Measurements from ENCODE around the gene ENTREP3.
"Not testable (repeated sequence)": the region's sequence is repeated elsewhere in the genome, so short reads cannot be mapped to it uniquely, and the experiment has no call there.

ENTREP3 gene

GRCh38 chr1:155223047-155223446 is 32.2 kb downstream of the ENTREP3 start:
- DNase-seq (ENCODE audit: low read depth) = no peak

- DNase-seq (ENCODE audit: low read depth) = not testable (repeated sequence)
Measured at GRCh38 chr1:155220211-155220965, 34.9 kb downstream of the ENTREP3 start.

- DNase-seq (ENCODE audit: low read depth) = no peak
Measured at GRCh38 chr1:155219592-155220031, 35.7 kb downstream of the ENTREP3 start.

- no peak for DNase-seq (ENCODE audit: low read depth)
Measured at GRCh38 chr1:155218854-155219591, 36.3 kb downstream of the ENTREP3 start.

- DNase-seq (ENCODE audit: low read depth) = not testable (repeated sequence)
Measured at GRCh38 chr1:155214702-155215101, 40.6 kb downstream of the ENTREP3 start.

- DNase-seq (ENCODE audit: low read depth) = not testable (repeated sequence)
Measured at GRCh38 chr1:155212051-155212440, 43.2 kb downstream of the ENTREP3 start.

- DNase-seq (ENCODE audit: low read depth) = not testable (repeated sequence)
Measured at GRCh38 chr1:155211381-155212050, 43.8 kb downstream of the ENTREP3 start.

- no peak for DNase-seq (ENCODE audit: low read depth)
Measured at GRCh38 chr1:155210314-155211104, 44.8 kb downstream of the ENTREP3 start.

GRCh38 chr1:155209312-155209721 is 46.0 kb downstream of the ENTREP3 start:
- DNase-seq (ENCODE audit: low read depth) = no peak

- DNase-seq (ENCODE audit: low read depth) = peak; percentile 79
Measured at GRCh38 chr1:155208541-155209311, 46.6 kb downstream of the ENTREP3 start, which contains the start of gene MTX1. MTX1 (plus strand) TSS chr1:155208695; CDS start chr1:155208805, 110 bp downstream.

- DNase-seq (ENCODE audit: low read depth) = no peak
Measured at GRCh38 chr1:155207806-155208540, 47.3 kb downstream of the ENTREP3 start, which contains the start of gene THBS3. THBS3 (minus strand) TSS chr1:155207897; CDS start chr1:155207876, 21 bp downstream.

GRCh38 chr1:155206891-155207805 is 48.1 kb downstream of the ENTREP3 start:
- DNase-seq (ENCODE audit: low read depth) = peak; percentile 81

GRCh38 chr1:155205969-155206593 is 49.2 kb downstream of the ENTREP3 start:
- DNase-seq (ENCODE audit: low read depth) = no peak

GRCh38 chr1:155205035-155205434 is 50.2 kb downstream of the ENTREP3 start:
- no peak for DNase-seq (ENCODE audit: low read depth)

- DNase-seq (ENCODE audit: low read depth) = no peak
Measured at GRCh38 chr1:155202731-155203515, 52.4 kb downstream of the ENTREP3 start.

GRCh38 chr1:155202198-155202597 is 53.1 kb downstream of the ENTREP3 start:
- no peak for DNase-seq (ENCODE audit: low read depth)

GRCh38 chr1:155200920-155201319 is 54.4 kb downstream of the ENTREP3 start:
- DNase-seq (ENCODE audit: low read depth) = no peak

- no peak for DNase-seq (ENCODE audit: low read depth)
Measured at GRCh38 chr1:155199792-155200191, 55.5 kb downstream of the ENTREP3 start.

All from stimulated activated CD4-positive, alpha-beta T cell treated with anti-CD3 and anti-CD28 coated beads, Interleukin-2, amount 100 ng/mL, for 4 hours (primary cell).